H1 (cell line): ENCODE results near the gene RNASE4. TPM values are rescaled to one million over a fixed set of nuclear protein-coding genes. Genes with fewer than 3 reads are reported as not detected.

Experiments used
- E2F6 ChIP-seq: IDR thresholded peaks from 2 replicates; pipeline ENCODE4 v1.6.1; 2012; ENCODE audit warnings: inconsistent platforms
- GTF2F1 ChIP-seq: IDR thresholded peaks from 2 replicates; pipeline ENCODE4 v1.6.1; 2012; ENCODE audit warnings: low read depth, low read length, improper control_type of control experiment, borderline replicate concordance
- POU5F1 ChIP-seq: IDR thresholded peaks from 2 replicates; pipeline ENCODE4 v1.6.1; 2011; ENCODE audit warnings: low read depth, mild to moderate bottlenecking, low read length, moderate library complexity
- RFX5 ChIP-seq: IDR thresholded peaks from 2 replicates; pipeline ENCODE4 v1.6.1; 2011; ENCODE audit warnings: low read depth, low read length, improper control_type of control experiment, borderline replicate concordance
- YY1 ChIP-seq: IDR thresholded peaks from 2 replicates; pipeline ENCODE4 v1.6.1; 2011; ENCODE audit warnings: low read depth, mild to moderate bottlenecking, low read length
- polyA plus RNA-seq, 7 experiments: library from polyadenylated mRNA; depleted of rRNA in 3 of 7; stranded (reverse) in 5 of 7; unstranded in 2 of 7; fragments of >200 nt in 5 of 7; fragments of 200-250 nt in 2 of 7; gene quantifications; 1 replicate in 5 of 7; 2 replicates in 1 of 7; 4 replicates in 1 of 7; pipeline versions ENCODE4 v1.2.1 to v1.2.3, GENCODE V29; 2011 to 2013; ENCODE audit warnings: missing spikeins in 2 of 7, mixed read lengths in 2 of 7
- total RNA-seq: library from RNA; stranded (reverse); fragmentation: NEBNext Ultra II Directional; extraction: Animal tissue kit (Norgen Biotek cat#: 25700); gene quantifications from 2 replicates; pipeline ENCODE4 v1.2.1, GENCODE V29; 2021

Gene RNASE4
- total and polyA plus RNA-seq, 2 of the 8 experiments (the other 6 are each of a cell fraction or from before 2014, with no cell fraction given), result 0.61 to 3.5 TPM

DNA sequence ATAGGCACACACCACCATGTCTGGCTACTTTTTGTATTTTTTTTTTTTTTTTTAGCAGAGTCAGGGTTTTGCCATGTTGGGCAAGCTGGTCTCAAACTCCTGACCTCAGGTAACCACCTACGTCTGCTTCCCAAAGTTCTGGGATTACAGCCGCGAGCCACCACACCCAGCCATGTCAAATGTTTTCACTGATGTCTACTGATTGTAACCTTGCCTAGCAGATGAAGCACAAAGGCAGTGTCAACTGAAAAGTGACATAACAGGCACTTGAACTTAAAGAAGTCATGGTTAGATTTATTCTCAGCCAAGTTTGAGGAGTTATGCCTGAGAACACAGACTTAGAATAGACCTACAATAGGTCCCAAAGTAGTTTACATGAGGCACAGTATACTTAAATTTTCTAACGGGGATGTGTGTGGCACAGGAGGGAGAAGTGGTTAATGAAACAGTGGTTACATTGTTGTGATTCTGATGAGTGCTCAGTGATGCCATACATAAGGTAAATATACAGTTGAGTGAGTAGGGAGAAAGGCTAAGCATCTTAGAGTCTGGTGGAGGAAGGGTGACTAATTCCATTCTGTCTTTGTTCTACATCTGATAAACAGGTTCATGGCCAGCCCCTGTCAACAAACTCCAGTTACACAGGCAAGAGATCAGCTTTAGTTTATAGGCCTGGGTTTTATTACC lies 12.6 kb upstream of the RNASE4 start (continued):
- TF ChIP-seq YY1 (no peak), RFX5 (no peak), E2F6 (no peak), GTF2F1 (no peak), POU5F1 (no peak)
